Fibroblast of skin of scalp (primary cell): Measurements from ENCODE around the gene PEX5L.

ENCODE experiments used
- DNase-seq: peaks from one replicate; pipeline ENCODE4 v3.0.0-alpha.2; 2013

PEX5L gene

DNA sequence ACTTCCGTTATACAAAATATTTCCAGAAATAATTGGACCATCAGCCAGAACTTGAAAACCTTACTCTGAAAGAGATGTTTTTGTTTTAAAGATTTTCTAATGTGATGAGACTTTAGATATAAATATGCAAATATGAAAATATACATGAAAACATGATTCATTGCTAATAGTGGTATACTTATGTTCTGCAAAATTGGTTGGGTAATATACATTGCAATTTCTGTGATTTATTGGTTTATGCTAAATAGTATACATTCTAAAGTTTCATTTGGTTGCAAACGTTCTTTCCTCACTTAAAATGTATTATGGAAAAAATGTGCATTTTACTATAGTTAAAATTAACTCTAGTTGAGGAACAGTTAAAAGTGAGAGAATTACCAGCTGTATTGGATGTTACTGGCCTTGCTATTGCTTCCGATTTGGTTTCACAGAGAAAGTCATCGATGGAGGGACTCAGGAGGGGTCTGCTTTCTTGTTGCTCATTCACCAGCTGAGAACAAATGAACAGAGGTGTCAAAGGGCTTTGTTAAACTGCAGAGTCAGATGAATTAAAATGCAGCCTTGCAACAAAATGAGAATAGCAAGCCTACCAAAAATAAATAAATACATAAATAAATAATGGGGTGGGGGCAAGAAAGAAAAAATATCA, 149.3 kb downstream of the PEX5L start:
- DNase-seq, result no peak

DNA sequence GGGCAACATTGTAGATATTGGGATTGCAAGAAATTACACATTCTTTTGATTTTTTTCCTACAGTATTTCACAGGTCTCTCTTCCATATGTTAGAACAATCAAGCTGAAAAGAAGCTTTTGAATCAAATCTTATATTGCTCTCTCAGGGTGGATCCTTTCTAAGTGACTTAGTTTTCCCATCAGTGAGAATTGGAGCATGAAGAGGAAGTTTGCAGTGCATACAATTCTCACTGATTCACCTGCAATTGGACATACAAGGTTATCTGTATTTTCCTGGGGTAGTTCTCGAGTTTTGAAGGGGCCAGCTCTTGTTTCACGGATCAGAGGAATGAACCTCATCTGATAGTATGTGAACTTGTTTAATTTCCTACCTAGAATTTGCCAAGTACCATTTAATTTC, 150.8 kb downstream of the PEX5L start:
- DNase-seq, result no peak

GRCh38 chr3:179884136-179884535, 152.6 kb downstream of the PEX5L start:
- DNase-seq, result no peak

DNA sequence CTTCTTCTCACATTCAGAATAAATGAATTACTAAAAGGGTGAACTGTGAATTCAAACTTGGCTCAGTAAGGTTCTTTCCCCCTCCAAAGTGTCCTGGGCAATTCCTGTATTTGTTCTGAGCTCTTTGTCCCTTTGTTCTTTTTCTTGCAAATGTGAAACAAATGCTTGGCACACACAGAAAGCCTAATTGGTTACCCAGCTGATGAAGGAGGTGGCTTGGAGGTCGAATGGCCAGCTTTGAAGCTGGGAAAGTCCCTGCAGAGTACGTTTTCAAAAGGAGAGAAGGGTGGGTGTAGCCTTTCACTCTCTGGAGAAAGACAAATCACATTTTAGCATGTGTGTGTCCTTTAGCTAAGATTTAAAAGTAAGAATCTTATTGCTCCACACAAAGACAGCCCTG, 154.4 kb downstream of the PEX5L start:
- no peak for DNase-seq

GRCh38 chr3:179881791-179882190, 154.9 kb downstream of the PEX5L start:
- DNase-seq, result peak; percentile 32

DNA sequence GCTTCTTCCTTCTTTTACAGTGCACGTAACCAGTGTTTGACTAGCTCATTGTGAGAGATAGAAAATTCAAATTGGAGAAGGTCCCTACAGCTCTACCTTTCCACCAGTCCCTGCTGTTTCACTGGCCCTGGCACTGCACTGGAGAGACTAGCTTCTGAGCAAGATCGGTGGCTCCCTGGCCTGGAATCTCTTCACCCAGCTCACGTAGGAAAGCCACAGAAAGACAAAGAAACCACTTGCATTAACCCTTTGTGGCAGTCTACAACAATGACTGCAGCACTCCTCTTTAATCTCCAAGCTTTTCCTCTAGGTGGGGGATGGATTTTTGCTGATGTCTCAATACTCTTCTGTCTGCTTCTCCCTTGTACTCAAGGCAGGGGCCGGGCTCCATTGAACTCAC, 155.9 kb downstream of the PEX5L start:
- DNase-seq, result no peak

DNA sequence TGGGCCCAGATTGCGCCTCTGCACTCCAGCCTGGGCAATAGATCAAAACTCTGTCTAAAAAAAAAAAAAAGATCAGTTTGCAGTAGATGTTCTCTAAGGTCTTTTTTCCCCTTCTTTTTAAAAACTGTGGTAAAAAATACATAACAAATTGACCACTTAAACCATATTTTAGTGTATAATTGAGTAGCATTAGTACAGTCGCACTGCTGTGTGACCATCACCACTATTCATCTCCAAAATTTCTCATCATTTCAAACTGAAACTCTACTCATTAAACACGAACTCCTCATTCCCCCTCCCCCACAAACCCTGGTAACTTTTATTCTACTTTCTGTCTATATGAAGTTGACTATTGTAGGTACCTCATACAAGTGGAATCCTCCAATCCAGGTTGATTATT, 160.3 kb downstream of the PEX5L start:
- DNase-seq, result no peak

GRCh38 chr3:179872842-179873241, 163.9 kb downstream of the PEX5L start:
- no peak for DNase-seq

DNA sequence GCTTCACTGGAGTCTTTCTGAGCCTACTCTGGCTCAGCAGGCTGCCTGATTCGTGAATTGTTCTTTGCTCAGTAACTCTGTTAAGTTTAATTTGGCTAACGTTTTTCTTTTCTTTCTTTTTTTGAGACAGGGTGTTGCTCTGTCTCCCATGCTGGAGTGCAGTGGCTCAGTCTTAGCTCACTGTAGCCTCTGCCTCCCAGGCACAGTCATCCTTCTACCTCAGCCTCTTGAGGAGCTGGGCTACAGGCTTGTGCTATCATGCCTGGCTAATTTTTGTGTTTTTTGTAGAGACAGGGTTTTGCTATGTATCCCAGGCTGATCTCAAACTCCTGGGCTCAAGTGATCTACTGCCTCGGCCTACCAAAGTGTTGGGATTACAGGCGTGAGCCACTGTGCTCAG, 165.0 kb downstream of the PEX5L start:
- no peak for DNase-seq

DNA sequence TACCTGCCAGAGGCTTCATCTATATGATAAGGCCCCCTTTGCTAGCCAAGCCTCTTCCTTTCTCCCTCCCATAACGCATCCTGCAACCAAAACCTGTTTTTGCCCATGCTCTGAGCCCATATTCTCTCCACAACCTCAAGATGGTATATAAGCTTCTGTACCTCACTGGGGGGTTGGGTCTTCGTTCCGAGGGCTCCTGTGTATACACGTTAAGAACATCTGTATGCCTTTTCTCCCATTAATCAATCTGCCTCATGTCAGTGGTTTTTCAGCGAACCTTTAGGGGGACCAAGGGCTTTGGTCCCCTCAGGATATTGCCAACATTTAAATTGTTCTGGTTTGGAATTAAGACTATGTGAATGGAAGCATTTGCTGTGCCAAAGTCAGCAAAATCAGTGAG, 168.0 kb downstream of the PEX5L start:
- no peak for DNase-seq

DNA sequence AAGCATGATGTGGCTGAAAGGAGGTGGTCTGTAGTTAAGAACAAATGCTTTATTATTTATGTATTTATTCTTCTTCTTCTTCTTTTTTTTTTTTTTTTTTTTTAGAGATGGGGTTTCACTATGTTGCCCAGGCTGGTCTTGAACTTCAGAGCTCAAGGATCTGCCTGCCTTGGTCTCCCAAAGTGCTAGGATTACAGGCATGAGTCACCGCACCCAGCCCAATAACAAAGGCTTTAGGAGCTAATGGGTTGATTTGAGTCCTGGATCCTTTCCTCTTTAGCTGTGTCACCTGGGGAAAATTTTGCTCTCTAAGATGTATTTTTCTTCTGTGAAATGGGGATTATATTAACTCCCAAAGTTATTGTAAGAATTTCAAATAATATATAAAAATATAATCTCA, 168.8 kb downstream of the PEX5L start:
- no peak for DNase-seq

GRCh38 chr3:179865861-179866505, 170.8 kb downstream of the PEX5L start:
- DNase-seq, result no peak

GRCh38 chr3:179861953-179862352, 174.8 kb downstream of the PEX5L start:
- no peak for DNase-seq

- DNase-seq, result no peak
Measured at GRCh38 chr3:179861292-179861691, 175.4 kb downstream of the PEX5L start.

DNA sequence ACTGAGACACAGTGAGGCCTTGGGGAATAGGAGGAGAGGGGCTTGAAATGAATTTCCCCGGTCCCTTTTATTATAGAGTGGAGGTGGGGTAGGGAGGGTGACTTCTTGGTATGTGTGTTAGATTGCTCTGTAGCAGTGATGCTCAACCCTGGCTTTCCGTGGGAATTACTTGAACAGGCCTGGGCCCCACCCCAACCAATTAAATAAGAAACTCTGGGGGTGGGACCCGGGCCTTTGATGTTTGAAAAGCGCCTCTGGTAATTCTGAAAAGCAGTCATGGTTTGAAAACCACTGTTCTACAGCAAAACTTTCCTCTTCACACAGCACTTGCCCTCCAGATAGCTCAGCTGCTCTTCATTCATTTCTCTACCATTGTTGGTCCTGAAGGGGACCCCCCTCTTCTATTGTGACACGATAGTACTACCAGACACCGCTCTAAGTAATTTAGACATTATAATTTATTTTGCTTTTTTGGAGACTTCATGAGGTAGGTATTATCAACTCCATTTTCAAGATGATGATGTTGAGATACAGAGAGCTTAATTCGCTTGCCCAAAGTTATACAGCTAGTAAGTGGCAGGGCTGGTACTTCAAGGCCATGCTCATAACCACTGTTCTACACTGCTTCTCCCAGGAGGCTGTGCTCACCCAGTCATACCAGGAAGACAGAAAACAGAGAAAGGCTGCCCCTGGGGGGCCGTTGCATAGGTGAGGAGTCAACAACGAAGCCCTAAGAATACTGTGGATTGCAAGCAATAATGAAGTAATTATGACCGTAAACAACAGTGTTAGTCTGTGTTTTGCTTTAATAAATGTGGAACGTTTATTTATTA, 176.2 kb downstream of the PEX5L start:
- no peak for DNase-seq

GRCh38 chr3:179853176-179853575, 183.6 kb downstream of the PEX5L start:
- no peak for DNase-seq

- DNase-seq, result peak; percentile 33
Measured at GRCh38 chr3:179852142-179852905, 184.4 kb downstream of the PEX5L start.

DNA sequence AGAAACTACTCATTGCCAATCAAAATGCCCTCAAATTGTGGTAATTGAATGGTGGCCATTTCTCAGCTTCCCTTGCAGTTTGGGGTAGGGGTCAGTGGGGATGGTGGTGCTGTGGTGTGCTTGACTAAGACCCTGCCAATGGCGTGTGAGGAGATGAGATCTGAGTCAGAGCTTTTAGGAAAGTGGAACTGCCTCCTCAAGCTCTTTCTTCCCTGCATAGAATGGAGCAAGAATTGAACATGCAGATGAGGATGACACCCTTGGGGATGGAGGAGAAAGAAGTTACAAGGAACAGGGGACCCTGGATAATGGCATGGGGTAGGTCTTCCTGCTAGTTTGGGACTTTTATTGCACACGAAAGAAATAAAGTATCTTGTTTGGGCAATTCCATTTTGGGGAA, 188.0 kb downstream of the PEX5L start:
- DNase-seq, result no peak

DNA sequence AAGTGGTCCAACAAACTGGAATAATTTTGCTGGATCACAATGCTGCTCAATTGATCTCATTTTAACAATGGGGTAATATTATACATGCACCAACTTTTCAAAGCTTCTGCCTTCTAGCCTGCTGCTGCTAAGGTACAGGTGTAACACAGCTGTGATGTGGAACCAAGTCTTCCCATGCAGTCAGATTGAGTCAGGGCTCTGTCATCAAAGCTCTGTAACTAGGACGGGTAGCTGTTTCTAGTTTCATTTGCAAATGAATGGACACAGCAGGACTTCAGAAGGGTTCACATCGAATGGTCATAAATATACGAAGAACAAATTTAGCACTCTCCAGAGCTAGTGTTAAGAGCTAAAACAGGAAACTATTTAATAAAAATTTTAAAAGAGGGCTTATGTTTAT, 194.7 kb downstream of the PEX5L start:
- no peak for DNase-seq

DNA sequence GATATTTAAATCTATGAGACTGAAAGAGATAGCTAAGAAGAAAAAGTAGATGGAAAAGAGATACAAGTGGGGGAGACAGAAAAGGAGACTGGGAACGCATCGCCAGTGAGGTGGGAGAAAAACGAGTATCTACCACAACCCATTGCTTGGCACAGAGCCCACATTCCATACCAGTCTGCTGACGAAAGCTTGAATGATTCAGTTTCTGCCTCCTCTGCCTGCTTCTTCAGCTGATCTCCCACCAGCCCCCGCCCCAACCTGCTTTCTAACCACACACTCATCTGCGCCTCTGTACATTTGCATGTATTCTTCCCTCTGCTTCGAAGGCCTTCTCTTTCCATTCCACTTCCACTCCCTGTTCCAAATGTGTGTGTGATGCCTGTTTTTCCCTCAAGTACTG, 195.8 kb downstream of the PEX5L start:
- DNase-seq, result peak; percentile 71

DNA sequence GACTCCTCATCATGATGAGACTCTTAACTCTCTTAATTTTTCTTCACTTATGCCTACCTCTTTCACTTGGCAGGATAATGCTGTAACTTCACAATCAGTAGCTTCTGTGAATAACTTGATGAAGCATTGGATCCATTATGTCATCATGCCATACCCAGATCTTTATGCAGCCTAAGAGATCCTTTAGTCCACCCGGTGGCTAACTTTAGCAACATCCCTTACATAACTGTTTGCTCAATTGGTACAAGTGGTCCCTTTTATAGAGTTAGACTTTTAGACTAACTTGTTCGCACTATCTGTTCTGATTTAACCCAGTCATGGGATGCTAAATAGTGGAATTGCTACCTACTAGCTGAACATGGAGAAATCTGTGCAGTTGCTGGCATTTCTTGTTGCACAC, 199.4 kb downstream of the PEX5L start:
- peak; percentile 8 for DNase-seq

DNA sequence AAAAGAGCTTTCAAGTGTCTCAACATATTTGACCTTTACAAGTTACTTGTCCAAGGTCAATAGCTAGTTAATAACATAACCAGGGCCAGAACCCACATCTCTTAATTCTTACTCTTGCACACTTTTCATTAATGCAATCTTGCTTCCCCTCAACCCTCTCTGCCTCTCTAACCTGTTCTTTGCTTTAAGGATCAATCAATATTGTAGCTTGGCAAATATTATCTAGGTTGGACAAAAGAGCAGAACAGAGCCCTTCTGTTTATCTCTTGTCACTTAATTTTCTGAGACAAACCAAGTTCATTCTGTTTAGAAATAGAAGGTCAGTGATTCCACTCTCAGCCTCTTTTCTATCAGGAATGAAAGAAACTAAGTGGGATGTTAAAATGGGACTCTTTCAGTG, 203.4 kb downstream of the PEX5L start:
- DNase-seq, result no peak

DNA sequence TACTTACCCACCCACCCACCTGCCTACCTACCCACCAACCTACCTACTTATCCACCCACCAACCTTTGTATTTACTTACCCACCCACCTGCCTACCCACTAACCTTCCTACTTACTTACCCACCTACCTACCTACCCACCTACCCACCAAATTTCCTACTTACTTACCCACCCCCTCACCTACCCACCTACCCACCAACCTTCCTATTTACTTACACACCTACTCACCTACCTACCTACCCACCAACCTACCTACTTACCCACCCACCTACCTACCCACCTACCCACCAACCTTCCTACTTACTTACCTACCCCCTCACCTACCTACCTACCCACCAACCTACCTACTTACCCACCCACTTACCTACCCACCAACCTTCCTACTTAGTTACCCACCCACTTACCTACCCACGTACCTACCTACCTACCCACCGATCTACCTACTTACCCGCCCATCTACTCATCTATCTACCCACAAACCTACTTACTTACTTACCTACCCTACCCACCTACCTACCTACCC, 204.3 kb downstream of the PEX5L start:
- no peak for DNase-seq
